SK-N-SH treated with all-trans-retinoic acid at 6 μM for 48 hours (cell line): Measurements from ENCODE around the gene SYK.

Experiments used
- ATAC-seq: fragments of 200-7000 bp; cut with Tn5 transposase; 3 replicates; pipeline ENCODE4 v1.9.1; 2020; ENCODE audit warnings: mild to moderate bottlenecking, moderate library complexity
- ARNTL ChIP-seq: fragments of 450-650 bp; formaldehyde crosslinking; IDR thresholded peaks from 2 replicates; pipeline ENCODE4 v1.5.0; 2020; ENCODE audit warnings: low read depth, mild to moderate bottlenecking, moderate library complexity, borderline replicate concordance
- BACH2 ChIP-seq: fragments of 250-450 bp; sonication (Bioruptor Pico); IDR thresholded peaks from 2 replicates; pipeline ENCODE4 v1.9.0; 2021; ENCODE audit warnings: mild to moderate bottlenecking, borderline replicate concordance
- CSDC2 ChIP-seq: fragments of 250-450 bp; sonication (Bioruptor Pico); IDR thresholded peaks from 2 replicates; pipeline ENCODE4 v1.5.0; 2020; ENCODE audit warnings: mild to moderate bottlenecking, moderate library complexity
- ESRRG ChIP-seq: fragments of 250-450 bp; sonication (Bioruptor Pico); IDR thresholded peaks from 2 replicates; pipeline ENCODE4 v1.6.1; 2021; ENCODE audit warnings: mild to moderate bottlenecking
- ISL1 ChIP-seq: fragments of 250-450 bp; sonication (Bioruptor Pico); IDR thresholded peaks from 2 replicates; pipeline ENCODE4 v2.1.2; 2022; ENCODE audit warnings: mild to moderate bottlenecking, moderate library complexity
- OSR1 ChIP-seq: fragments of 250-450 bp; sonication (Bioruptor Pico); IDR thresholded peaks from 2 replicates; pipeline ENCODE4 v1.8.0; 2022; ENCODE audit warnings: moderate library complexity, mild to moderate bottlenecking, inconsistent platforms
- PPARA ChIP-seq: fragments of 250-450 bp; sonication (Bioruptor Pico); IDR thresholded peaks from 2 replicates; pipeline ENCODE4 v1.5.0; 2020; ENCODE audit warnings: mild to moderate bottlenecking, borderline replicate concordance
- RARB ChIP-seq: fragments of 250-450 bp; sonication (Bioruptor Pico); IDR thresholded peaks from 2 replicates; pipeline ENCODE4 v1.8.0; 2021; ENCODE audit warnings: mild to moderate bottlenecking, moderate library complexity
- TOX ChIP-seq: fragments of 250-450 bp; sonication (Bioruptor Pico); IDR thresholded peaks from 2 replicates; pipeline ENCODE4 v1.8.0; 2021; ENCODE audit warnings: mild to moderate bottlenecking, moderate library complexity, borderline replicate concordance
- ZFP3 ChIP-seq: fragments of 250-450 bp; sonication (Bioruptor Pico); IDR thresholded peaks from 2 replicates; pipeline ENCODE4 v1.5.0; 2020; ENCODE audit warnings: mild to moderate bottlenecking, moderate library complexity
- ZFP30 ChIP-seq: fragments of 450-650 bp; formaldehyde crosslinking; IDR thresholded peaks from 2 replicates; pipeline ENCODE4 v1.5.0; 2022; ENCODE audit warnings: mild to moderate bottlenecking, moderate library complexity
- ZNF565 ChIP-seq: fragments of 450-650 bp; formaldehyde crosslinking; conservative IDR thresholded peaks from 2 replicates; pipeline ENCODE4 v1.5.0; 2020; ENCODE audit warnings: low read depth, mild to moderate bottlenecking, moderate library complexity
- ZNF70 ChIP-seq: fragments of 450-650 bp; formaldehyde crosslinking; IDR thresholded peaks from 2 replicates; pipeline ENCODE4 v1.5.0; 2020; ENCODE audit warnings: mild to moderate bottlenecking, moderate library complexity
- ZNF8 ChIP-seq: fragments of 450-650 bp; formaldehyde crosslinking; IDR thresholded peaks from 2 replicates; pipeline ENCODE4 v1.5.0; 2020; ENCODE audit warnings: mild to moderate bottlenecking, moderate library complexity
- TF ChIP-seq, protein P1 (sequence below): fragments of 250-450 bp; sonication (Bioruptor Pico); IDR thresholded peaks from 2 replicates; pipeline ENCODE4 v1.5.0; 2020; ENCODE audit warnings: mild to moderate bottlenecking, moderate library complexity
- TF ChIP-seq, protein P2 (sequence below): fragments of 250-450 bp; sonication (Bioruptor Pico); IDR thresholded peaks from 2 replicates; pipeline ENCODE4 v1.5.1; 2021; ENCODE audit warnings: mild to moderate bottlenecking, moderate library complexity
- TF ChIP-seq, protein P3 (sequence below): fragments of 250-450 bp; sonication (Bioruptor Pico); IDR thresholded peaks from 2 replicates; pipeline ENCODE4 v1.8.0; 2020; ENCODE audit warnings: mild to moderate bottlenecking, moderate library complexity, borderline replicate concordance
- TF ChIP-seq, protein P4 (sequence below): fragments of 250-450 bp; sonication (Bioruptor Pico); IDR thresholded peaks from 2 replicates; pipeline ENCODE4 v1.8.0; 2021; ENCODE audit warnings: low read depth, mild to moderate bottlenecking, moderate library complexity, borderline replicate concordance
- TF ChIP-seq, protein P5 (sequence below): fragments of 250-450 bp; sonication (Bioruptor Pico); IDR thresholded peaks from 2 replicates; pipeline ENCODE4 v1.5.1; 2020; ENCODE audit warnings: low read depth, mild to moderate bottlenecking, moderate library complexity

SYK gene

DNA sequence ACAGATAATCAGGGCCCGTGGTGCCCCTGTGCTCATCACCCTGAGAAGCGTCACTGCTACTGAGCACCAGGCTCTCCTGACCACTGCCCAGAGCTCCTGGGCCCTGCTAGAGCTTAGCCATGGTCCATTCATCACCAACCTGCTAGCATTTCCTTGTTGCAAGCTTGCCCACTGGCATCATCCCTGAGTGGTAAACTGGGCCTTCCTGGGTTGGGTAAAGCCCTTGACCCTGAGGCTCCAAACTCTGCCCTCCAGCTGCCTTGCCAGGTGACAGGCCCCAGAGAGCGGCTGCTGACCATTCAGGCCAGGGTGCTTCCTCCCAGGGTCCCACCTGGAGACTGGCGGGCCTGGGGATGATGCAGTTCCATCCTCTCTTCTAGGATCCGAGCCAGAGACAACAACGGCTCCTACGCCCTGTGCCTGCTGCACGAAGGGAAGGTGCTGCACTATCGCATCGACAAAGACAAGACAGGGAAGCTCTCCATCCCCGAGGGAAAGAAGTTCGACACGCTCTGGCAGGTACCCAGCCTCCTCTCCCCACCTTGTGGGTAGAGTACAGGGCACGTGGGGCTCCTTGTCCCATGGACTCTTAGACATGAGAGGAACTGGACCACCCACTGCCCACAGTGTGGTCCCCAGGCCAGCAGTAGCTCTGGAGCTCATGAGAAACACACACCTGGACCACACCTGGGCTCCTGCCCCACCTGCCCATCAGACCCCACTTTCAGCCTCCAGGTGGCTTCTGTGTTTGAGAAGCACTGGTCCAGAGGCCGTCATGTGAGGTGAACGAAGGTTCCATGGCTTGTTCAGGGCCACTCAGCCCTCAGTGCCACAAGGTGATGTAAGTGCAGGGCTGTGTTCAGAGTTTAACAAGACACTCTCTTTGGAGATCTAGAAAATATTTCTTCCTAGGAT, 60.5 kb downstream of the SYK start:
- no peak for ATAC-seq
- no peak for TF ChIP-seq ZFP30

DNA sequence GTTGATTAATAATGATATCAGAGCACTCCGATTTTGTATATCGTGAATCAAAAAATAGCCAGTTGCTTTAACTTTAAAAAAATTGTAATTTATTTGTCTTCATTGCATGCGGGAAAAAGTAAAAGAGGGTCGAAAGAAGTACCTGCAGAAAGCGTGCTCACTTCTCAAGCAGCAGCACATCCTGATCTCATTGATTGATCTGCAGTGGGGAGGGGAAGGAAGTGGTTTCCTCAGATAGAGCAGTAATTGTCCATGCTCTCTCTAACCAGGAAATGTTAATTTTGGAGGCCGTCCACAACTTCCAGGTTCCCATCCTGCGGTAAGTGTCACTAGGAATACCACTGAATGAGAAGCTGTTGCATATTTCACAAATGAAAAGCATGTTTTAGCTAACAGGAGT, 63.2 kb downstream of the SYK start:
- ATAC-seq: no peak
- TF ChIP-seq CSDC2 (CRISPR knock-in tag) (no peak), OSR1 (CRISPR knock-in tag) (no peak), TOX (no peak), ZNF565 (CRISPR knock-in tag) (no peak), BACH2 (CRISPR knock-in tag) (no peak), ZNF8 (no peak), RARB (CRISPR knock-in tag) (no peak), ZNF70 (CRISPR knock-in tag) (no peak), PPARA (CRISPR knock-in tag) (no peak), ISL1 (no peak), ARNTL (CRISPR knock-in tag) (no peak), ESRRG (CRISPR knock-in tag) (no peak)
- TF ChIP-seq, protein P1, sequence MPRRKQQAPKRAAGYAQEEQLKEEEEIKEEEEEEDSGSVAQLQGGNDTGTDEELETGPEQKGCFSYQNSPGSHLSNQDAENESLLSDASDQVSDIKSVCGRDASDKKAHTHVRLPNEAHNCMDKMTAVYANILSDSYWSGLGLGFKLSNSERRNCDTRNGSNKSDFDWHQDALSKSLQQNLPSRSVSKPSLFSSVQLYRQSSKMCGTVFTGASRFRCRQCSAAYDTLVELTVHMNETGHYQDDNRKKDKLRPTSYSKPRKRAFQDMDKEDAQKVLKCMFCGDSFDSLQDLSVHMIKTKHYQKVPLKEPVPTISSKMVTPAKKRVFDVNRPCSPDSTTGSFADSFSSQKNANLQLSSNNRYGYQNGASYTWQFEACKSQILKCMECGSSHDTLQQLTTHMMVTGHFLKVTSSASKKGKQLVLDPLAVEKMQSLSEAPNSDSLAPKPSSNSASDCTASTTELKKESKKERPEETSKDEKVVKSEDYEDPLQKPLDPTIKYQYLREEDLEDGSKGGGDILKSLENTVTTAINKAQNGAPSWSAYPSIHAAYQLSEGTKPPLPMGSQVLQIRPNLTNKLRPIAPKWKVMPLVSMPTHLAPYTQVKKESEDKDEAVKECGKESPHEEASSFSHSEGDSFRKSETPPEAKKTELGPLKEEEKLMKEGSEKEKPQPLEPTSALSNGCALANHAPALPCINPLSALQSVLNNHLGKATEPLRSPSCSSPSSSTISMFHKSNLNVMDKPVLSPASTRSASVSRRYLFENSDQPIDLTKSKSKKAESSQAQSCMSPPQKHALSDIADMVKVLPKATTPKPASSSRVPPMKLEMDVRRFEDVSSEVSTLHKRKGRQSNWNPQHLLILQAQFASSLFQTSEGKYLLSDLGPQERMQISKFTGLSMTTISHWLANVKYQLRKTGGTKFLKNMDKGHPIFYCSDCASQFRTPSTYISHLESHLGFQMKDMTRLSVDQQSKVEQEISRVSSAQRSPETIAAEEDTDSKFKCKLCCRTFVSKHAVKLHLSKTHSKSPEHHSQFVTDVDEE (CRISPR knock-in tag): no peak
- TF ChIP-seq, protein P2, sequence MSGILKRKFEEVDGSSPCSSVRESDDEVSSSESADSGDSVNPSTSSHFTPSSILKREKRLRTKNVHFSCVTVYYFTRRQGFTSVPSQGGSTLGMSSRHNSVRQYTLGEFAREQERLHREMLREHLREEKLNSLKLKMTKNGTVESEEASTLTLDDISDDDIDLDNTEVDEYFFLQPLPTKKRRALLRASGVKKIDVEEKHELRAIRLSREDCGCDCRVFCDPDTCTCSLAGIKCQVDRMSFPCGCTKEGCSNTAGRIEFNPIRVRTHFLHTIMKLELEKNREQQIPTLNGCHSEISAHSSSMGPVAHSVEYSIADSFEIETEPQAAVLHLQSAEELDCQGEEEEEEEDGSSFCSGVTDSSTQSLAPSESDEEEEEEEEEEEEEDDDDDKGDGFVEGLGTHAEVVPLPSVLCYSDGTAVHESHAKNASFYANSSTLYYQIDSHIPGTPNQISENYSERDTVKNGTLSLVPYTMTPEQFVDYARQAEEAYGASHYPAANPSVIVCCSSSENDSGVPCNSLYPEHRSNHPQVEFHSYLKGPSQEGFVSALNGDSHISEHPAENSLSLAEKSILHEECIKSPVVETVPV (CRISPR knock-in tag): no peak

DNA sequence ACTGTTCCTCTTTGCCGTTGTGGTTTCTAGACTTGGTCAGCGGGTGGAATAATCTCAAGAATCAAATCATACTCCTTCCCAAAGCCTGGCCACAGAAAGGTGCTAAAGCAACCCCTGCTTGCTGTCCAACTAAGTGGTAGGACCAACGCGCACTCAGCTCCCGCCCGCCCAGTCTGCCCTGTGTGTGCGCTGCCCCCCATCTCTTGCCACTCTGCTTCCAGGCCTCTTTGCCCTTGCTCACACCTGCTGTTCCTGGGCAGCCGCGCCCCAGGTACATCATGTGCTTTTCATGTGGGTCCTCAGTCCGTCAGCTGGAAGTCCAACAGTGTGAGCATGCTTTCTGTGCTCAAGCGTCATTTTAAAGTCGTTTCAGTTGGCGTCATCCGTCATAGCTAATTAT, 65.5 kb downstream of the SYK start:
- TF ChIP-seq, protein P3, sequence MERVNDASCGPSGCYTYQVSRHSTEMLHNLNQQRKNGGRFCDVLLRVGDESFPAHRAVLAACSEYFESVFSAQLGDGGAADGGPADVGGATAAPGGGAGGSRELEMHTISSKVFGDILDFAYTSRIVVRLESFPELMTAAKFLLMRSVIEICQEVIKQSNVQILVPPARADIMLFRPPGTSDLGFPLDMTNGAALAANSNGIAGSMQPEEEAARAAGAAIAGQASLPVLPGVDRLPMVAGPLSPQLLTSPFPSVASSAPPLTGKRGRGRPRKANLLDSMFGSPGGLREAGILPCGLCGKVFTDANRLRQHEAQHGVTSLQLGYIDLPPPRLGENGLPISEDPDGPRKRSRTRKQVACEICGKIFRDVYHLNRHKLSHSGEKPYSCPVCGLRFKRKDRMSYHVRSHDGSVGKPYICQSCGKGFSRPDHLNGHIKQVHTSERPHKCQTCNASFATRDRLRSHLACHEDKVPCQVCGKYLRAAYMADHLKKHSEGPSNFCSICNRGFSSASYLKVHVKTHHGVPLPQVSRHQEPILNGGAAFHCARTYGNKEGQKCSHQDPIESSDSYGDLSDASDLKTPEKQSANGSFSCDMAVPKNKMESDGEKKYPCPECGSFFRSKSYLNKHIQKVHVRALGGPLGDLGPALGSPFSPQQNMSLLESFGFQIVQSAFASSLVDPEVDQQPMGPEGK: no peak
- TF ChIP-seq ZFP3 (CRISPR knock-in tag) (no peak), TOX (no peak), RARB (CRISPR knock-in tag) (no peak)
- TF ChIP-seq, protein P2 (CRISPR knock-in tag): no peak
- TF ChIP-seq, protein P4, sequence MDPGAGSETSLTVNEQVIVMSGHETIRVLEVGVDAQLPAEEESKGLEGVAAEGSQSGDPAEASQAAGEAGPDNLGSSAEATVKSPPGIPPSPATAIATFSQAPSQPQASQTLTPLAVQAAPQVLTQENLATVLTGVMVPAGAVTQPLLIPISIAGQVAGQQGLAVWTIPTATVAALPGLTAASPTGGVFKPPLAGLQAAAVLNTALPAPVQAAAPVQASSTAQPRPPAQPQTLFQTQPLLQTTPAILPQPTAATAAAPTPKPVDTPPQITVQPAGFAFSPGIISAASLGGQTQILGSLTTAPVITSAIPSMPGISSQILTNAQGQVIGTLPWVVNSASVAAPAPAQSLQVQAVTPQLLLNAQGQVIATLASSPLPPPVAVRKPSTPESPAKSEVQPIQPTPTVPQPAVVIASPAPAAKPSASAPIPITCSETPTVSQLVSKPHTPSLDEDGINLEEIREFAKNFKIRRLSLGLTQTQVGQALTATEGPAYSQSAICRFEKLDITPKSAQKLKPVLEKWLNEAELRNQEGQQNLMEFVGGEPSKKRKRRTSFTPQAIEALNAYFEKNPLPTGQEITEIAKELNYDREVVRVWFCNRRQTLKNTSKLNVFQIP (CRISPR knock-in tag): no peak
- TF ChIP-seq, protein P5, sequence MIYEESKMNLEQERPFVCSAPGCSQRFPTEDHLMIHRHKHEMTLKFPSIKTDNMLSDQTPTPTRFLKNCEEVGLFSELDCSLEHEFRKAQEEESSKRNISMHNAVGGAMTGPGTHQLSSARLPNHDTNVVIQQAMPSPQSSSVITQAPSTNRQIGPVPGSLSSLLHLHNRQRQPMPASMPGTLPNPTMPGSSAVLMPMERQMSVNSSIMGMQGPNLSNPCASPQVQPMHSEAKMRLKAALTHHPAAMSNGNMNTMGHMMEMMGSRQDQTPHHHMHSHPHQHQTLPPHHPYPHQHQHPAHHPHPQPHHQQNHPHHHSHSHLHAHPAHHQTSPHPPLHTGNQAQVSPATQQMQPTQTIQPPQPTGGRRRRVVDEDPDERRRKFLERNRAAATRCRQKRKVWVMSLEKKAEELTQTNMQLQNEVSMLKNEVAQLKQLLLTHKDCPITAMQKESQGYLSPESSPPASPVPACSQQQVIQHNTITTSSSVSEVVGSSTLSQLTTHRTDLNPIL (CRISPR knock-in tag): no peak
- no peak for ATAC-seq
